Lower leg skin (tissue), 4 donors: Measurements from ENCODE around the gene FAM156A. TPM values are rescaled to one million over a fixed set of nuclear protein-coding genes. Genes with fewer than 3 reads are reported as not detected.
"Not testable (repeated sequence)": the region's sequence is repeated elsewhere in the genome, so short reads cannot be mapped to it uniquely, and the experiment has no call there.

Experiments
- DNase-seq, 2 donors: peaks; one replicate each; pipeline ENCODE4 v3.0.0-alpha.2; 2019; ENCODE audit warnings: low spot score in 2 of 2
- H3K4me3 ChIP-seq: fragments of 200-600 bp; sonication (generic); 2 replicates; pipeline ENCODE4 v1.5.1; 2017; ENCODE audit warnings: mild to moderate bottlenecking, low read depth; ENCODE audit not compliant: poor library complexity, severe bottlenecking
- POLR2A ChIP-seq, 2 donors: fragments of 450-650 bp; IDR thresholded peaks; one replicate each; pipeline ENCODE4 v1.6.1; 2016 to 2017; ENCODE audit warnings: antibody characterized with exemption in 2 of 2, mild to moderate bottlenecking in 1 of 2, moderate library complexity in 1 of 2
- WGBS, 2 donors: methylation state at CpG; one replicate each; pipeline ENCODE4 v1.1.5; 2018; 5-methylcytosine and 5-hydroxymethylcytosine counted together
- intact Hi-C: fragments of 100-400 bp; cut with DNase I; formaldehyde crosslinking; loops from one replicate; pipeline ENCODE4 v1.15.0; 2023; ENCODE audit warnings: low total_unique reads
- total RNA-seq, 4 donors: library from RNA; depleted of rRNA; stranded (reverse); fragments of >200 nt; gene quantifications; one replicate each; pipeline ENCODE4 v1.1.0, GENCODE V29; 2016
- TF ChIP-seq, protein P1 (sequence below), 3 donors: fragments of 450-650 bp; IDR thresholded peaks; one replicate each; pipeline ENCODE4 v1.5.1; 2016; ENCODE audit warnings: antibody characterized with exemption in 3 of 3, mild to moderate bottlenecking in 3 of 3, moderate library complexity in 2 of 3

Gene FAM156A
- total RNA-seq, 4 donors from 2014 or later = 12.7 to 19.1 (median 16.5) TPM

DNA sequence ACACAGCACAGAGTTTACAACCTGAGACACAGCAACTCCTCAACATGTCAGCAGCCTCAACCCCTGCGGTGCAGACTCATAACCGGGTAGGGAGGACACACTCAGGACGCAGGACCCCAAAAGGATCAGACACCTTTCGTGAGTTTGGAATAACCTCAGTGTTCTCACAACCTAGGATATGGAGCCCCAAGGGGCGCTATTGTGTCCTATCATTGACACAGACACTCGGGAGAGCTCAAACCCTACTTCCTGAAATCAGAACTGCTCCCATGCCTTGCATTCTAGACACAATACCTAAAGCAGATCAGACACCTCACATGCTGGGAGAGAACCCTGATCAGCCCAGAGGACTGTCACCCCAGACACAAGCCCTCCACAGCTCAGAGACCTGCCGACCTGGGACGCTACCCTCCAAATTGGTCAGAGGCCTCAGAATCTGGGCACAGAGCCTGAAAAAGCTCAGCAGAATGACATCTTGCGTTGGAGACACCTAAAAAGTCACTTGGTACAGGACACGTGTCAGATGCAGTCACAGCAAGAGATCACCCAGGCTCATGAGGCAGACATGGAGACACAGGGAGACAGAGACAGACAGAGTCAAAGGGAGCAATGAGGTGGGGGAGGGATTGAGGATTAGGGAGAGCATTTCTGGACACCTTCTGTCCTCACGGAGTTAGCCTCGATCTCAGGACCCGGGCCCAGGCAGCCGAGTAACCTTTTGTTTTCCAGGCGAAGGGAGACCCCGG, 8.8 kb upstream of the FAM156A start:
- H3K4me3 ChIP-seq, intact Hi-C loops, DNase-seq: not testable (repeated sequence)
- WGBS, 2 donors = no CpG with 5 or more reads among the region's 16 CpGs

DNA sequence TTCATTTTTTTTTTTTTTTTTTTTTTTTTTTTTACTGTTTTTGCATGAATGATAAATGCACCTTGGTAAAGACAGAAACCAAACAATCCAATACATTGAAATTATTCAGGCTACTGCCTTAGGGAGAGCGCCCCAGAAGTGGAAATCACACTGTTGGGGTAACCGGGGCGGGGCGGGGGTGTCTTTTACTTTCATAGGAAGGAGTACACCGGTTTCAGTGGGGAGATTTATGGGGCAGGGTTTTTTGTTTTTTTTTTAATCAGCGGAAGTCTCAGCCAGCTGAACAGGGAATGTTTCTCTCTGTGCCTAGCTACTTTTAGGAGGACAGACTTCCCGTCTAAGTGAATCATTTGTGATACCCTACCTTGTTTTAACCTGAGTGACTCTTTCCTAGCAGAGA, 643 bp upstream of the FAM156A start:
- intact Hi-C loops, DNase-seq, H3K4me3 ChIP-seq: not testable (repeated sequence)
- WGBS, 2 donors = no CpG with 5 or more reads among the region's 7 CpGs

DNA sequence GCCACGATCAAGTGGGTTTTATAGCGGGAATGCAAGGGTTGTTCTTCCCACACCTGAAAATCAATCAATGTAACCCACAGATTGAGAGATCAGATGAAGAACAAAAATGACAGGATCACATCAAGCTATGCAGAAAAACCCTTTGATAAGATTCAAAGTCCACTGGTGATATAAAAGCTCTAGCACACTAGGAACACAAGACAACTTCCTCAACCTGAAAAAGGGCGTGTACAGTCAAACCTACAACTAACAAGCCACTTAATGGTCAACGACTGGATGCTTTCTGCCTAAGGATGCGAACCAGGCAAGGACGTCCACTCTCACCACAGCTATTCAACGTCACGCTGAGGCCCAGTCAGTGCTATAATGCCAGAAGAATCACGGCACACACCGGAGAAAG, 8.4 kb downstream of the FAM156A start:
- DNase-seq, H3K4me3 ChIP-seq, intact Hi-C loops: not testable (repeated sequence)
- WGBS, 2 donors = no CpG with 5 or more reads among the region's 10 CpGs

DNA sequence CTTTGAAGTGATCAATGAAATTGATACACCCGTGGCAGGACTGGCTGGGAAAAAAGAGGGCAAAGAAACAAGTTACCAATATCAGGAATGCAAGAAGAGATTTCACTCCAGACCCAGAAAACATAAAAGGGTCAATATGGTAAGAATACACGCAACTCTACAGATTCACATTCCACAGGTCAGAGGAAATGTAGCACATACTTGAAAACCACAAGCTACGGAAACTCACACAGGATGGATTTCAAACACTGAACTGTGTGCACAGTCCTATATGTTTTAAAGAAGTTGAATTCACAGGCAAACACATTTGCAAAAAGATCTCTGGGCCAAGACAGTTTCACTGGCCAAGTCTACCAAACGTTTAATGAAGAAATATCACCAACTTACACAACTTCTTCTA, 9.0 kb downstream of the FAM156A start:
- no CpG with 5 or more reads among the region's 4 CpGs for WGBS, 2 donors
- intact Hi-C loops, H3K4me3 ChIP-seq, DNase-seq: not testable (repeated sequence)

DNA sequence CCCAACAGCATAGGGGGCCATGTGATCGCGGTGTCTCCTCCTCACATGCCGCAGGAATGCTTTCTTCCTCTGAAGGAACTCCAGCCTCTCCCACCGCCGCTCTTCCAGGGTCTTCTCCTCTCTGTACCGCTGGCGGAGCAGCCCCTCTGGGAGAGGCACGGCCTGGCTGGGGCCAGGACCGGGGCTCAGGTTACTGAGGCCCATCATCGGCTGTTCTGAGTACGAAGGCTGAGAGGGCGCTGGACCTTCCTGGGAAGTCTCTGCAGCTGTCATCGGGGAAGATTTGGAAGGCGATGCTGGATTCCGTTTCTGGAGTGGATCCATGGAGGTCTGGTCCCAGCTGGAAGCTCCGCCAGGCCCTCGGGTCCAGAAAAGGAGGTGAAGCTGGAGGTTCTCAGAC, 10.1 kb downstream of the FAM156A start:
- WGBS, 2 donors = no CpG with 5 or more reads among the region's 17 CpGs
- DNase-seq, H3K4me3 ChIP-seq, intact Hi-C loops: not testable (repeated sequence)

DNA sequence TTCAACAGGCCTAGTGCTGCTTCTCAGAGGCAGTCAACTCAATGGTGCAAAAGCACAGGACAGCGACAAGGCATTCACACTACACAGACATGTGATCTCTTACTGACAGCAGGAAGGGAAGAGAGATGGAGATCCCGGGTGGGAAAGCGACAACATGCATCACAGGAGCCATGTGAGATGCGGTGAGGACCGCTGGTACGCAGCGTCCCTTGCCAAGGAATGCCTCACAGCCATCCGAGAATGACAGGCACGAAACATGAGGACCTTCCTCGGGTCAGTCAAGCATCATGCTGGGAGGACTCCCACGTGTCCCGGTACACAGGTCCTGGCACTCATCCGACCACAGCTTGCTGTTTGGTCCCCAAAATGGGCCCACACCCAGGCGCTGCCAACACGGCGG, 10.8 kb downstream of the FAM156A start:
- DNase-seq, H3K4me3 ChIP-seq, intact Hi-C loops: not testable (repeated sequence)
- WGBS, 2 donors = no CpG with 5 or more reads among the region's 16 CpGs

DNA sequence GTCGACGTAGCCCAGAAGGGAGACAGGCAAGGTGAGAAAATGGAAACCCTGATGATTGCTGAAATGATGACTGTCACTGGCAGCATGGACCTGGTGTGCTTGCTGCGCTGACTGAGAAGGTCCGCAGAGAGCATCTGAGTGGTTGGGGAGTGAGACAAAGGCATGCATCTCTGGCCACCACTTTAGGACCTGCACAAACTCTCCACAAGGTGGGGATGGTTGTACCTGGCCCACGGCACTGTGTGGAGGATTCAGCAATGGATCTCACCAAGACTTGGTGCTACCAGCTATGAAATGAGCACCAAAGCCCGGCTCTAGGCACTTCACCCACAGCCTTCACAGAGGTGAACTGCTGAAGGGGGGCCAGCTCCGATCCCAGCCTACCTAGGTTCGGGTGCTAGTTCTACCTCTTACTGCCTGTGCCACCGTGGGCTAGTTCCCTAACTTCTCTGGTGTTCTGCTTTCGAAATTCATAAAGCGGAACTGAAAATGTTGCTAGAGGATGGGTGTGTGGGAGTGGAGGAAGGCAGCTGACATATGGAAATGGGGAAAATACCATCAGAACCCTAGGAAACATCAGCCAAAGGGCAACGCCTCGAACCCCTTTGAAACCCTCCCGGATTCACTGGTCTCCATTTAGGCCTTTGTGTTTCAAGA, 12.4 kb downstream of the FAM156A start:
- intact Hi-C loops, DNase-seq, H3K4me3 ChIP-seq: not testable (repeated sequence)
- WGBS, 2 donors = no CpG with 5 or more reads among the region's 14 CpGs

DNA sequence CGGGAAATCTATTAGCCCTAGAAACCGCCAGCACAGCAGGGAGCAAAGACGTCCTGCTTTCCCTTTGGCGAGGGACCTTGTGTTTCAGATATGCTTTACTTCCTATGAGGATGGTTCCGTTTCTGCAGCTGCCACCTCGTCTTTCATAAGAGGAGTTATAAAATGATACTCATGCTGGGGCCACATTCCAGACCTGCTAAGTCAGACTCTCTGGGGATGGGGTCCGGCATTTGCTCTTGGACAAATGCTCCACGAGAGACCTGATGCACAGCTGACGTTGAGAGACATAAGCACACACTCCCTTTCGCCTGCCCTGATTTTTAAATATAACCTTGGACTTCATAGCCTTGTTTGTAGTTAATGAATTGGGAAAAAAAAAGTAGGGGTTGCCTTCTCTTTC, 16.6 kb downstream of the FAM156A start:
- intact Hi-C loops, DNase-seq, H3K4me3 ChIP-seq: not testable (repeated sequence)
- WGBS, 2 donors = no CpG with 5 or more reads among the region's 10 CpGs

DNA sequence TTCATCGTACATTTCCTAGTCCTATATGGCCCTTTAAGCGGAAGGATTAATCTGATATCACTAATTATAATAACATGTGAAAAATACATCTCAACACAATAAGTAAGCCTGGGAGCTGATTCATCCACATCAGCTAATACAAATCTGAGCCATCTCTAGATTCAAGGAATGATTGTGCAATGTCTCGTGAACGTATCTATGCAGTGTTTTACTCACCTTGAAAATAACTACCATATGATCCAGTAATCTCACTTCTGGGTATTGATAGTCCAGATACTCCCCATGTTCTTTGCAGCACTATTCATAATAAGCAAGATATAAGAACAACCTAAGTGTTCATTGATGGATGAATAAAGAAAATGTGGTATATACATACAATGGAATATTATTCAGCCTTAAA, 17.6 kb downstream of the FAM156A start:
- WGBS, 2 donors = no CpG with 5 or more reads among the region's 4 CpGs
- intact Hi-C loops, H3K4me3 ChIP-seq, DNase-seq: not testable (repeated sequence)

DNA sequence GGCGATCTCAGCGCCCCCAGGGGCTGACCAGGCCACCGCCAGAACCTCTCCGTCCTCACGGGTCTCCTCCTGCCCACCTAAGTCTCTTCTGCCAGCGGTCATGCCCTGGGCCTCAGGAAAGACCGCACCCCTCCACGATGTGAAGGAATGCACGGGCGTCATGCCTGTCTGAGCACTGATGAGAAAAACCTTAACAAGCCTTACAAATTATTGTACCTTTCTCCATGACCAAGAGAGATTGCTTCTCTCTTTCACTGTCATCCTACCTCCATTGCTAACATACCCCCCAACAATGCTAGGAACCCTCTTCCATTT, 22.9 kb downstream of the FAM156A start:
- peak overlapping the region; percentile 43 for H3K4me3 ChIP-seq
- intact Hi-C loops, DNase-seq: not testable (repeated sequence)
- 4 to 8% methylated on average over 8 to 10 of the region's 10 CpGs for WGBS, 2 donors

DNA sequence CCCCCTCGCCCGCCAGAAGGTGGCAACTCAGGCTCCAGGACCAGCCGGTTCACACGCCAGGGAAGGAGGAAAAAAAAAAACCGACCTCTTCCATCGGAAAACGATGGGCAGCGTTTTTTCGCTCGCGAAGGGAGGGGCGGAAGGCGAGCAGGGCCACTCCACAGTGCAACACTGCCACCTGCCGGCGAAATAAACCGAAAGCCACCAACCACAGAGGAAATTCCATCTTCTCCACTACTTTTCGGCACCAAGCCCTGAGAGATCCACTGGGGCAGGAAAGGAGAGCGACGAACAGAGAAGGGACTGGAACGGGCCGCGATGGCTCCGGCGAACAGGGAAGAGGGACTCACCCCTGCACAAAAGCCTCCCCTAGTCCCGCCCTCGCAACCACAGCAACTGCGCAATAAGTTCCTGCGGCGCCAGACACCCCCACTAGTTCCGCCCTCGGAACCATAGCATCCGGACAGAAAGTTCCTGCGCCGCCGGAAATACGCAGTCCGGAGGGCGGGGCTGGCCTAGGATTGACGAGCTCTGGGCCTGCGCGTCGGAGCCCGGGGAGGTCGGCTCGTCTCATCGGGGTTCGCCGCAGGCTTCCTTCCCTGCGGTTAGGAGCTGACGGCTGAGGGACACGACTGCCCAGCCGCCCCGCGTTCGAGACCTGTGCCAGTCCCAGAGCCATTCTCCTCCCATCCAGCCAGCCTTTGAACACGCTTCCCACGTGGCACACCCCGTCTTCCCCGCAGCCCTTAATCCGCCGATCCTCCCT, 23.4 kb downstream of the FAM156A start:
- TF ChIP-seq POLR2A (IDR thresholded peaks at IDR 0.05) = no peak
- TF ChIP-seq, protein P1, sequence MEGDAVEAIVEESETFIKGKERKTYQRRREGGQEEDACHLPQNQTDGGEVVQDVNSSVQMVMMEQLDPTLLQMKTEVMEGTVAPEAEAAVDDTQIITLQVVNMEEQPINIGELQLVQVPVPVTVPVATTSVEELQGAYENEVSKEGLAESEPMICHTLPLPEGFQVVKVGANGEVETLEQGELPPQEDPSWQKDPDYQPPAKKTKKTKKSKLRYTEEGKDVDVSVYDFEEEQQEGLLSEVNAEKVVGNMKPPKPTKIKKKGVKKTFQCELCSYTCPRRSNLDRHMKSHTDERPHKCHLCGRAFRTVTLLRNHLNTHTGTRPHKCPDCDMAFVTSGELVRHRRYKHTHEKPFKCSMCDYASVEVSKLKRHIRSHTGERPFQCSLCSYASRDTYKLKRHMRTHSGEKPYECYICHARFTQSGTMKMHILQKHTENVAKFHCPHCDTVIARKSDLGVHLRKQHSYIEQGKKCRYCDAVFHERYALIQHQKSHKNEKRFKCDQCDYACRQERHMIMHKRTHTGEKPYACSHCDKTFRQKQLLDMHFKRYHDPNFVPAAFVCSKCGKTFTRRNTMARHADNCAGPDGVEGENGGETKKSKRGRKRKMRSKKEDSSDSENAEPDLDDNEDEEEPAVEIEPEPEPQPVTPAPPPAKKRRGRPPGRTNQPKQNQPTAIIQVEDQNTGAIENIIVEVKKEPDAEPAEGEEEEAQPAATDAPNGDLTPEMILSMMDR (IDR thresholded peaks at IDR 0.05) = peak in 1 of 3 donors; percentile 73
- DNase-seq = peak; percentile 89 to 99
- 0 to 1% methylated on average over 21 to 53 of the region's 61 CpGs for WGBS, 2 donors
- intact Hi-C loops = no loop called here
- peak overlapping the region; percentile 43 for H3K4me3 ChIP-seq
